HG03097 (cell line): Measurements from ENCODE around the gene GOLPH3.
"Not testable (repeated sequence)": the region's sequence is repeated elsewhere in the genome, so short reads cannot be mapped to it uniquely, and the experiment has no call there.

ENCODE experiments used
- ATAC-seq: cut with Tn5 transposase; IDR thresholded peaks from one replicate; pipeline ENCODE4 v1.9.1; 2021; ENCODE audit not compliant: unreplicated experiment, low FRiP score

Gene GOLPH3

DNA sequence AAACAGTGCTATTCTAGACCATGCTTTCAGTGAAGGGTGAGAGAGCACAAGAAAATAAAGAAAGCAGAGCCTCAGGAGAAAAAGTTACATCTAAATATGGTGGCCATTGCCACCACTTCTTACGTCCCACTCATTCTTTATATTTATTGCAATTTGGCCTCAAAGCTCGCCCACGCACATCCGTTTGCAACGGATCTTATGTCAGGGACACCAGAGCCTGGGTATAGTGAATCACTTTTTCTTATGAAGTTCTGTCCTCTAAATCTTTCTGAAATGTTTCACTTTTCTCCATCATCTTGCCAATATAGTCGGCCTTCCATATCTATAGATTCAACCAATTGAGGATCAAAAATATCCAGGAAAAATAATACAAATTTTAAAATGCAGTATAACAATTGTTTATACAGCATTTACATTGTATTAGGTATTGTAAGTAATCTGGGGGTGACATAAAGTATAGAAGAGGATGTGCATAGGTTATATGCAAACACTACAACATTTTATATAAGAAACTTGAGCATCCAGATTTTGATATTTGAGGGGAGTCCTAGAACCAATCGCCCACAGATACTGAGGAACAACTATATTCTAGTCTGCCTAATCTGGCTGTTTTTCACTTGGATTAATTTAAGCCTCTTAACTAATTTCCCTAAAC is 35.2 kb downstream of the GOLPH3 start:
- ATAC-seq = no peak

DNA sequence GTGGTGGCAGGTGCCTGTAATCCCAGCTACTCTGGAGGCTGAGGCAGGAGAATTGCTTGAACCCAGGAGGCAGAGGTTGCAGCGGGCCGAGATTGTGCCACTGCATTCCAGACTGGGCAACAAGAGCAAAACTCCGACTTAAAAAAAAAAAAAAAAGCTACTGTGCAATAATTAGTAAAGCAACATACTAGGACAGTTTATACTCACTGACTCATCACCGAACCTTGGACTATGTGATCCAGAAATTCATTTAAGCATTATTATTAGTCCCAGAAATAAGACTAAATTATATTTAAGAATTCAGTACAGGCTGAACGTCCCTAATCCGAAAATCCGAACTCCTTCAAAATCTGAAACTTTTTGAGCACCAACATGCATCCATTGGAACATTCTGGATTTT is 37.8 kb downstream of the GOLPH3 start:
- ATAC-seq = no peak

DNA sequence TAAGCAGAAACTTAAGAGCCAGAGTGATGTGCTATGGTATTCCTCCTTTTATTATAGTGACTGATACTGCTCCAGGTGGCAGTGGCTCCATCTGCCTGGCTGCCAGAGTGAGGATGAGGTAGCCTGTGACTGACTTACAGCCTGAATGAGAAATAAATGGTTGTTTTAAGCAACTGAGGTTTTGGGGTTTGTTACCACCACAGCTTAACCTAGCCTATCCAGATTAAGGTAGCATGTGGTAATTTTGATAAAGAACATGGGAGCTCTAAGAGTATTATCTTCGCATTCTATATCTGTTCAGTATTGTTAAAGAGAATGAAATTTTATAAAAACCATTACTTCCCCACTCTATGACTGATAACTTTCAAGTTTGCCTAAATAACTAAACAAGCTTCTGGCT is 39.0 kb downstream of the GOLPH3 start:
- no peak for ATAC-seq

GRCh38 chr5:32132757-32133156 is 41.4 kb downstream of the GOLPH3 start:
- ATAC-seq = no peak

GRCh38 chr5:32131604-32132003 is 42.5 kb downstream of the GOLPH3 start:
- no peak for ATAC-seq

- ATAC-seq = no peak
Measured at GRCh38 chr5:32130865-32131264, 43.3 kb downstream of the GOLPH3 start.

GRCh38 chr5:32129074-32129598 is 45.0 kb downstream of the GOLPH3 start:
- ATAC-seq = no peak

DNA sequence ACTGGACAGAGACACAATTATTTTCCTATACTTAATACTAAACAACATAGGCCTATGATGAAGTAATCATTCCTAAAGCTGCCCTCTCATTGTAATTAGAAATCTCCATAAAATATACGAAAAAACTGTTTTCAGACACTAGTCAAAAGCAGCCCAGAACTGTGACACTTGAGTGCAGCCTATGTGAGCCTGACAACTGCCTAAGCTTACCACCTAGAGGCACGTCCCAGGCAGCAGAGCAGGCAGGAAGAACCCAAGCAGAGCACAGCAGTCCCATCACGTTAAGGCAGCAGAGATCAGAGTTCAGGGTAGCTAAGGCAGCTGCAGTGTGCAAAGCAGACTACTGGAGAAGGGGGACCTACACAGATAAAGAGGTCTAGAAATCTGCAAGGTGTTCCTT is 46.4 kb downstream of the GOLPH3 start:
- ATAC-seq = no peak

GRCh38 chr5:32126691-32127090 is 47.4 kb downstream of the GOLPH3 start:
- ATAC-seq = no peak

- no peak for ATAC-seq
Measured at GRCh38 chr5:32123889-32124676, 50.0 kb downstream of the GOLPH3 start.

DNA sequence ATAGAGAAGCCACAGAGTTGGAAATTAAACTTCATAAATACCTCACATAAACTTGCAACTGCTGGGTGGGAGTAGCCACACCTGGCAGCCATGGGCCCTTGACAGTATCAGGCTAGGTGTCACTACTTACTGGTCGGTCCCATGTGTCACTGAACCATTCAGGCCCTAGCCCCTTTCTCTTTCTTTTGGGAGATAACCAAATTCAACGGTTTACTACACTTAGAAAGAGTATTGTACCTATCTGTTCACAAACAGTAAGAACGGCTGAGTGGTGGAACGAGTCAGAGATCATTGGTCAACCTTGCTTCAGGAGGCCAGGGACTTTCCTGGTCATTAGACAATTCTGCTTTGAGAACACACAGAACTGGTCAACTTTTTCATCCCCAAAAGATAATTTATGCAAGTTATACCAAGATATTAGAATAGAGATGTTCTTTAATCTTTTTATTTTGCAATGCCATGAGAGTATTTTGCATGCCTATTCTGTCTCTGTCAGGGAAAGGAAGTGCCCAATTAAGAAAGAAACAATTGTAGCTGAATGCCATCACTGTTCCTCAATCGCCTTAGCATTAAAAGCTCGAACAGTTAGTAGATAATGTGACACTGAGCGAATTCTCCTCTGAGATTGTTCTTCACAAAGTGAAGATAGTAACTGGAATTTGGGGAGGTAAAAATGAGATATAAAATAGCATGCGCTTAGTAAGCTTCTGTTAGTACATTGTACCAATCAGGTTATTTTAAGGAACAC is 50.9 kb downstream of the GOLPH3 start:
- no peak for ATAC-seq

DNA sequence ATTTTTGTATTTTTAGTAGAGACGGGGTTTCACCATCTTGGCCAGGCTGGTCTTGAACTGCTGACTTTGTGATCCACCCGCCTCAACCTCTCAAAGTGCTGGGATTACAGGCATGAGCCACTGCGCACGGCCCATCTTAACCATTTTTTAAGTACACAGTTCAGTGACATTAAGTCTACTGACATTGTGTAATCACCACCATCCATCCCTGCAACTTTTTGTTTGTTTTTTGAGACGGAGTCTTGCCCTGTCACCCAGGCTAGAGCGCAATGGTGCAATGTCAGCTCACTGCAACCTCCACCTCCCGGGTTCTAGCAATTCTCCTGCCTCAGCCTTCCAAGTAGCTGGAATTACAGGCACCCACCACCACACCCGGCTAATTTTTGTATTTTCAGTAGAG is 55.2 kb downstream of the GOLPH3 start:
- ATAC-seq = not testable (repeated sequence)

DNA sequence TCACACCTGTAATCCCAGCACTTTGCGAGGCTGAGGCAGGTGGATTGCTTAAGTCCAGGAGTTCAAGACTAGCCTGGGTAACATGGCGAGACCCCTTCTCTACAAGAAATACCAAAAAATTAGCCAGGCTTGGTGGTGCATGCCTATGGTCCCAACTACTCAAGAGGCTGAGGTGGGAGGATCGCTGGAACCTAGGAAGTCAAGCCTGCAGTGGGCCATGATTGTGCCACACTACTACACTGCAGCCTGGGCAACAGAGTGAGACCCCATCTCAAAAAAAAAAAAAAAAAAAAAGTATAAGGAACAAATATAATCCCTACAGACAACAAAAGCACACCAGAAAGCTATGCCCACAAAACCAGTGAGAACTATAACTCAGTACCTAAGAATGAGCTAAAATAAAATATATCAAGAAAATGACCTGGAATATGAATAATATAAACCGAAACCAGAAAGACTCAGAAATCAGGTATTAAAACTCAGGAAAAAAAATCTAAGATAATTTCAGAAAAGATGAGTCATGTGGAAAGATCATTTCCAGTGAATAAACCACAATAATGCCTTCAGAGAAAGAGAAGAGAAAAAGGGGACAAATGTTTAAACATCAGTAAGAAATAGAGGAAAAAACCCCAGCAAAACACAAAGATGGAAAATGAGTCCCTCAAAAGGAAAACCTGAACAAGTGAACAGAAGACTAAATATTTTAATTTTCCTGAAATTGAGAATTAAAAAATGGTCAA is 57.4 kb downstream of the GOLPH3 start:
- no peak for ATAC-seq

DNA sequence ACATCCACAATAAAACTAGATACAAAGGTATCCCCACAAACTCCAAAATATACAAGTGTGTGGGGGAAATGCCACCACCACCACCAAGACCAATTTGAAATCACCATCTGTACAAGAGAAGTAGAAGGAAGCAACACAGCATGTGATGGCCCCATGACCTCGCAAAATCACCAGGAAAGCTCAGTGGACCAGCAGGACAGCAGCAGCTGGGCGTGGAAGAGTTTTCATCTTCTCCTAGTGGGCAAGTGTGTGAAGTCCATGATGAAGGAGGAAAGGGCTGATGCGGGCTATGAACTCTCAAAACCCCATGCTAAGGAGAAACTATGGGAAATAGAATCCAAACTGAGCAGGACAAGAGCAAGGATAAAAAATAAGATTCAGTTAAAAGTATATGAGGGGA is 58.1 kb downstream of the GOLPH3 start:
- ATAC-seq = no peak

- no peak for ATAC-seq
Measured at GRCh38 chr5:32110111-32110696, 63.9 kb downstream of the GOLPH3 start.

- no peak for ATAC-seq
Measured at GRCh38 chr5:32109236-32109635, 64.9 kb downstream of the GOLPH3 start.

DNA sequence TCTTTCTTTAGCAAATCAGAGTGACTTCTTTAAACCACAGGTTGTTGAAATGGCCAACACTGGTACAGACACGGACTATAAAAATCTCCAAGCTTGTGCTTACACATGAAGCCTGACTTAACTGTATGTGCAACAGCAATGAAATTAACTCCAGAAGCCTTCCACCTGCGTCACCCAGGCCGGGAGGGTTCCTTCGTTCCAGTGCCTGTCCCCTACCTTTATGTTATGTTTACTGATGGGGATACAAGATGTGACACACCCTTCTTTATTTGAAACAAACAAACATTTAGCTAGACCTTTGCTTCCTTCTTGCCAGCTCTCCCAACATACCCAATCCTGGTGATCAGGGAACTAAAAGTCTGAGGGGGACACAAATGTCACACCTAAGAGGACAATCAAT is 66.0 kb downstream of the GOLPH3 start:
- ATAC-seq = no peak

- no peak for ATAC-seq
Measured at GRCh38 chr5:32107291-32107690, 66.8 kb downstream of the GOLPH3 start.

DNA sequence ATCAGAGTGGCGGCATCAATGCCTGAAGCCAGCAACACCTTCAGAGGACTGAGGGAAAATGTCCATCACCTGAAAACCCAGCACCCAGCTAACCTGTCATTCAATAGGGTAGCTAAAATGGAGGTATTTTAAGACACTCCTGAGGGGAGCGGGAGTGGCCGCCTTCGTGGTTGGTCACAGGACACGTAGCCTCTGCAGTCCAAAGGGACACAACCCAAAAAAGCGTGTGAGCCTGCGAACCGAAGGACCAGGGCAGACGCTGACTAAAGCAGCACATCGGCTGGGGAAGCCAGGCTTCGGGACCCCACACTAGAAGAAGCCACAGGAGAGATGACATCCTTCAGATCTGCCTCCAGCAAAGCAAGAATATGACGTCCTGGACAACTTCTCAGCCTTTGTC is 70.6 kb downstream of the GOLPH3 start:
- ATAC-seq = no peak

DNA sequence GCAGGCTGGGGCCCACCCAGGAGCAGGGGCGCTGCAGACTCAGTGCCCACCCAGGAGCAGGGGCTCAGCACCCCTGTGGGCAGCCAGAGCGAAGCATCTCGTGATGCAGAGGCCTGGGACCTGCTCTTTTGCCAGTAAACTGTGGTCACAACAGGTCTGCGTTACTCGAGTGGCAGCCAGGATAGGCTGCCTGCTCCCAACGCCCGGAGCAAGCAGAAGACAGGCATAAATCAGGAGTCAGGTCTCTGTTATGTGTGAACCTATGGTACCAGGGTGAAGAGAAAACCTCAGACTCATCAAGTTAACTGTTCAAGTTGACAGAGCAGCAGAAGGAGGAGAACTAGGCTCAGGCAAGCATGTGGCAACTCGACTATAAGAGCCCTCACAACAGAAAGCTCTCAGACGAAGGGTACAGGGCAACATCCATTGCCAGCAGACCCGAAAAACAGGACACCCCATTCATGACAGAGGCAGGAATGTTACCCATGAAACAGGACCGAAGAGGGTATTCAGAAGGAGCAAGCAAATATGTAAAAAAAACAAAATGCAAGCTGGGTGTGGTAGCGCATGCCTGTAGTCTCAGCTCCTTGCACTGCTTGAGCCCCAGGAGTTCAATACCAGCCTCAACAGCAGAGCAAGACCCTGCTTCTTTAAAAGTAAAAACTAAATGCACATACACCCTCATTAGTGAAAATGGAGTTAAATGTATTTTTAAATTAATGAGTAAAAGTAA is 71.7 kb downstream of the GOLPH3 start:
- ATAC-seq = no peak
